GM11168 (cell line): ENCODE results near the gene DDX10.

ENCODE experiments used
- in situ Hi-C: fragments of 300-500 bp; cut with MboI; formaldehyde crosslinking; loops from one replicate; pipeline ENCODE4 v1.12.0; 2022; ENCODE audit warnings: low sequenced_read_pairs; ENCODE audit not compliant: unreplicated experiment

DDX10 gene

DNA sequence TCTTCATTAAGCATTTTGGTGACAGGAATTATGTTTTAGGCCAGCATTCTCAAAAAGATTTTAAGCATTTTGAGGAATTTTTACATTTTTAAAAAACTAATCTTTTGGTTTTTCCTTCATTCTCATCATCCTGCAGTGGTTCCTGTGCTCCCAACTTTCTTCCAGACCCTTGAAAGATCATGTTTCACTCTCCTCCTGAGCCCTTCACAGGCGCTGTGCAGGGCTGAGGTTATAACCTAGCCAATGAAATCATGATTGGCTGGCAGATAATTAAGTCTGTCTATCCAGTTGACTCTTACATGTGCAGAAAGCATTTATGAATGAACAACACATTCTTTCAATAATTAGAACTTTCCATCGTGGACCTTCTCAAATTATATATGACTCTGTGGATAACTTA, 226.3 kb downstream of the DDX10 start:
- in situ Hi-C loops, result no loop called here

GRCh38 chr11:108891909-108892511, 227.1 kb downstream of the DDX10 start:
- in situ Hi-C loops, result no loop called here

DNA sequence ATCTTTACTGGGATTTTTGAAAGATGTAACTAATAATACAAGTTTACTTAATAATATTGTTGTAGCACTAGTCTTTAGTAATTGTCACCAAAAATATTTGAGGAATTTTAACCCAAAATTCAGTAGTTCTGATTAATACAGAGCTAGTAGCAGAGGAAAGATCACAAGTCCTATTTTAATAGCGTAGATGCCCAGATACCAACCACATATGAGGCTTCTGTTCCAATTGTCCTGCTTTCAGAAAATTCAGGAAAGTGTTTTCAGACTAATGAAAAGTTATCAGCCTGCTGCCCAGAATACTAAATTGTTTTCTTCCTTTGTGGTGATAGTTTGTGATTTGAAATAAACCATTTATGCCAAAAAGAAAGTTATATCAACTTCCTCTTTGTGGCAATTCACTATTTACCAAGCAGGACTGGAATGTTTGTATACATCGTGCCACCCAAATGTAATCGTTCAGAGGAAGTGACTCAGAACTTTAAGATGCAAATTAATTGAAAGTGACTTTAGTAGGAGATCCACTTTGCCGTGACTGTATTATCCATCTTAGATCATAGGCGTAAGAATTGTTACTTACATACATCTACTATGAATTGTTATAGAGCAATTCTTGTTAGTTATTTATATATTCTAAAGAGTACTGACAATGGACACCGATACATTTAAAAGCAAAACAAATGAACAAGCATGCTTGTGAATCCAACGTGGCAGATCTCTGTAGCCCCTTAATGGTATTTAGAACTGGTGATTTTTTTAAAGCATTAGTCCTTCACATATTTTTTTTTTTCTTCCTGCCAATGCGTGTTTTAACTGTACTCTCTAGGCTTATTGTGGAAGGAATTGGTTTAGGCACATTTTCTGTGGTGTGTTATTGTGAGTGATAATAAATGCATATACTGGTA, 231.0 kb downstream of the DDX10 start:
- in situ Hi-C loops, result no loop called here

- in situ Hi-C loops, result no loop called here
Observed at GRCh38 chr11:108897071-108897481, 232.2 kb downstream of the DDX10 start.

DNA sequence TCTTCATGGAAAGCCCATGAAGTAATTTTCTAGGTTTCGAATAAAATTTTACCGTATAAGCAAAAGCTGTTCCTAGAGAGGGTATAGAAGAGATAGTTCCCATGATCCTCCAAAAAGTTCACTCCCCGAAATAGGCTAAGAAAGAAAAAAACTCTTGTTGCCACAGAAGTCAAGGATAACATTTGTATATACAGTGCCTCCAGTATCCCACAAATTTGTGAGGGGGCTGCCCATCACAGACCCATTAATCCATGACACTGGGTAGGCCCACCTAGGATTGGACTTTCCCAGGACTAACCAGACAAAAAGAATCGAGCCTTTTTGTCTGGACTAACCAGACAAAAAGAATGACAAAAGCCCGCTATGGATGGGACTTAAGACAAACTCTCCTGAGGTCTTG, 233.0 kb downstream of the DDX10 start:
- in situ Hi-C loops, result no loop called here

- in situ Hi-C loops, result no loop called here
Observed at GRCh38 chr11:108901359-108901758, 236.5 kb downstream of the DDX10 start.

DNA sequence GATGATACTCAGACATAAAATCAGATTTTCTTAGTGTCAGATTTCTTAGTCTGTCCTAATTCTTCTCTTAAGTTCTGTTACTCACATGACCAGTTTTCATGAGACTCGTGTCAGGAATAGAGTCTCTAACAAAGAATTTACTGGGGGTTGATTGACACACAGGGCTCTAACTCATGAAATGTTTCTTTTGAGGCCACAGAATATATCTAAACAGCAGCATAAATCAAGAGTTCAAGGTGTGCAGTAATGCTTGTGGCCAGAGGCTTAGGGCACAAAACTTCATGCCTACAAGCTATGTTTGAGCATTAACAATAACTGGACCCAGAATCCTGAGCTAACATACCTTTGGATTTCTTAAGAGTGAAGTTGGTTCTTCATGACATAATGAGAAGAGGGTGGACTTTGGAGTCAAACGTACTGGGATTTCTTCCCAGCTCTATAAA, 237.2 kb downstream of the DDX10 start:
- in situ Hi-C loops, result no loop called here

- in situ Hi-C loops, result no loop called here
Observed at GRCh38 chr11:108904480-108904879, 239.6 kb downstream of the DDX10 start.

DNA sequence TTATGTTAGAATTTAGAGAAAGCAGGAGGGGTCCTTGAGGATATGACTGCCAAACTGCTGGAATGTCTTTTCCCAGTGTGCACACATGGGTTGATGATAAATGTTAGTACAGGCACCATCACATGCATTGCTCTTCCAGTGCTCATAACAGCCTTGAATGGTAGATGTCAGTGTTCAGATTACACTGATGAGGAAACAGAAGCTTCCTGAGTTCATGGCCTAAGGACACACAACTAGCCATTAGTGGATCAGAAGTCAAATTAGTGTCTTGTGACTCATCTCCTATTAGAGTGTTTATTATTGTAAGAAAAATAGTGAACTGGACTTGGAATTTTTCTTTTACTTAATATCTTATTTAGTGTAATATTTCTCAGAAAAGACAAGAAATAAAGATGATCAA, 241.5 kb downstream of the DDX10 start:
- in situ Hi-C loops, result no loop called here

DNA sequence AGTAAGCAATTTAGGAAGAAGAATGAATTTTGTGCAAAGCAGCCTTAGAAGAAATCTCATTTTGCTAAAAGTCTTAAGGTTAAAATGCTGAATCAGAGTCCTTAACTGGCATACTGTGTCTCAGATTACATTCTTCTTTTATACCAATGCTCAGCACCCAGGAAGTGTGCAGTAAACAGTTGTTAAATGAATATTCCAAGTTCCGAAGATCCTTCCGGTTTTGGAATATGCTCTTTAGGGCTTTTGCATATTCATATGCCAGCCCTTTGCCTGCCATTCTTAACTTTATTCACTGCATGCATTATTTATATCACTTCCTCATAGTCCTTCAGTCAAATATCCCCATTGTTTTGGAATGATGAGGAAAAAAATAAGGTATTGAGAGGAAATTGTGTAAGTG, 242.0 kb downstream of the DDX10 start:
- in situ Hi-C loops, result no loop called here

DNA sequence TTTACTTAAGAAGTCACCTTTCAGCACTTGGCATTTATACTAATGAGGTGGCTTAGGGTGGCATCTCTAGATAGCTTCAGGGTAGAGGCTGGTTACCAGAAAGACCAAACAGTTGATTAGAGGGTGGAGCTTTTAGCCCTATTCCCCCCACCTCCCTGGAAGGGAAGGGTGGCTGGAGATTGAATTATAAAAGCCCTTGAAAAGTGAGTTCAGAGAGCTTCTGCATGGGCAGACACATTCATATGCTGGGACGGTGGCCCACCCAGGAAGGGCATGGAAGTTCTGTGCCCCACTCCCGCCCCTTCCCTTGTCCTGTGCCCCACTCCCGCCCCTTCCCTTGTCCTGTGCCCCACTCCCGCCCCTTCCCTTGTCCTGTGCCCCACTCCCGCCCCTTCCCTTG, 244.2 kb downstream of the DDX10 start:
- in situ Hi-C loops, result no loop called here

- in situ Hi-C loops, result no loop called here
Observed at GRCh38 chr11:108909921-108910320, 245.1 kb downstream of the DDX10 start.

GRCh38 chr11:108912581-108912980, 247.7 kb downstream of the DDX10 start:
- in situ Hi-C loops, result no loop called here

- in situ Hi-C loops, result no loop called here
Observed at GRCh38 chr11:108913204-108913603, 248.3 kb downstream of the DDX10 start.

DNA sequence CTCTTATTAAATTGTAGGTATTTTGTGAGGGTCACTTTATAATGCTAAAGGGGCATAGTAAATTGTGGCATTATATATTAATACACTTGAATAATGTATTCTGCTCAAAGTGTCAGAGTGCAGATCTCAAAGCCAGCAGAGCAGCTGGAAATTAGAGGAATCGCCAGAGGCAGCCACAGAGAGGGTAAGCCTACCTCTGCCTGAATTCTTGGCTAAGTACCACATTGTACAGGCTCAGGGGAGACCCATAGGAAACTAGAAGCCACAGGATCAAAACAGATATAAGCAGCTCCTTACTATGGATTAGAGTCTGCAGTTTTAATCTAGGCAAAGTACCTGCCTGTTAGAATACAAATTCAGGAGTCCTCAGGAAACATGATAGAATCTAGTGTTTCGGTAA, 249.3 kb downstream of the DDX10 start:
- in situ Hi-C loops, result no loop called here

- in situ Hi-C loops, result no loop called here
Observed at GRCh38 chr11:108914981-108915380, 250.1 kb downstream of the DDX10 start.

GRCh38 chr11:108915666-108916065, 250.8 kb downstream of the DDX10 start:
- in situ Hi-C loops, result no loop called here

DNA sequence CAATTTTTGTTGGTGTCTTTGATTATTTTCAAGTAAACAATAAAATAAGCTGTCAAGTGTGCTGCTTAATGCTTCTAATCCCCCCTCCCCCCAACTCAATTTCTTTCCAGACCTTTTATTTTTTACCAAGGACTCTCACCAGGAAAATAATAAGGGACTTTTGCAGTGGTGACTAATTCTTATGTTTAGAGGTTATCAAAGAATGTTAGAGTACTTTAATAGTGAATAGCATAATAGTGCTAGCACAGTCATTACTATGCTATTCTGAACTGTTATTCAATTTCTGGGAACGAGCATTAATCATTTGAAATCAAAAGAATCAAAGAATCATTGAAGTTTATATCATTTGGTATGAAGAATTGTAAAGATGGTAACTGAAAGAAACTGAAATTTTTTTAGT, 251.4 kb downstream of the DDX10 start:
- in situ Hi-C loops, result no loop called here

DNA sequence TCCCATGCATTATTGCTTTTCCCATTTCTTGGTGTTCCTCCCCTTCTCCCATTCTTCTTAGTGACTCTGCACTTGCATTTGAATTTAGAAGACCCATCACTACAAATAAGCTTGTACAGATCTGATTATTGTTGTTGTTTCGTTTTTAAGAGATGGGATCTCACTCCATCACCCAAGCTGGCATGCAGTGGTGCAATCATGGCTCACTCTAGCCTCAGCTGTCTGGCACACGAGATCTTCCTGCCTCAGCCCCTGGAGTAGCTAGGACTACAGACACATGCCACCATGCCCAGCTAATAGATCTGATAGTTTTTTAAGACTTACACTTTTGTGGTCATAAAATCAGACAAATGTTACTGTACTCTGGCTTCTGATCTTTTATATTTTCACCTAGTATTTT, 252.1 kb downstream of the DDX10 start:
- in situ Hi-C loops, result no loop called here

- in situ Hi-C loops, result no loop called here
Observed at GRCh38 chr11:108921211-108921610, 256.3 kb downstream of the DDX10 start.

GRCh38 chr11:108922241-108922640, 257.4 kb downstream of the DDX10 start:
- in situ Hi-C loops, result no loop called here

GRCh38 chr11:108923413-108923812, 258.5 kb downstream of the DDX10 start:
- in situ Hi-C loops, result no loop called here
